Measurements from ENCODE around the gene PLPPR1.

PLPPR1 gene

DNA sequence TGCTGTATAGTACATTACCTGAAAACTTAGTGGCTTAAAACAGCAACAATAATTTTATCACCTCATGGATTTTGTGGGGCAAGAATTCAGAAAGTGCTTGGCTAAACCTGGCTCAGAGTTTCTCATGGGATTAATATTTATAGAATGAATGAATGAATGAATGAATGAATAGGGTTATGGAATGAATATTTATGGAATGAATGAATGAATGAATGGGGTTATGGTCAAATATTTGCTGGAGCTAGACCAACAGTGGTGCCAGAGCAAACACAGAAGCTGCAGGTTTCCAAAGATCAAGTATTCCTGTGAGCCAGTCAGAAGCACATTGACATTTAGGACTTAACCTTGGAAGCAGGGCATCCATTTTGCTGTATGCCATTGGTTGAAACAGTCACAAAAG, 35.7 kb downstream of the PLPPR1 start:
- H3K4me1 ChIP-seq = no peaks in the 10 kb centered on the region
- no peaks in the 10 kb centered on the region for H3K36me3 ChIP-seq
- H3K27ac ChIP-seq = no peak overlapping the region
- no peaks in the 10 kb centered on the region for H4K20me1 ChIP-seq
- H3K4me3 ChIP-seq = no peak overlapping the region
- no peaks in the 10 kb centered on the region for H3K9me3 ChIP-seq (replicated peaks in 1 of 11)
- no peaks in the 10 kb centered on the region for H3K27me3 ChIP-seq
- TF ChIP-seq Cebpa-rat (IDR thresholded peaks at IDR 0.05) = no peak
- no peak overlapping the region for H3K4me2 ChIP-seq
- H3K9ac ChIP-seq = no peak overlapping the region

DNA sequence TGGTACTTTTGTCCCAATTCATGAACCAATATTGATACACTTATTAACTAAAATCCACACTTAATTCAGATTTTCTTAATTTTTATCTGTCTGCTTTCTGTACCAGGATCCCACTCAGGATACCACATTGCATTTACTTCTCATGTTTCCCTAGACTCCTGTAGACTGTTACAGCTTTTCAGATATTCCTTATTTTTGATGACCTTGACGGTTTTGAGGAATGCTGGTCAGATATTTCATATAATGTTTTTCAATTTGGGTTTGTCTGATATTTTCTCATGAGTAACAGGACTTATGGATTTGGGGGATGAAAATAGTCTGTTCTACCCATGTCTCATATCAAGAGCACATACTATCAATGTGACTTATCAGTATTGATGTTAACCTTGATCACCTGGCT, 37.4 kb downstream of the PLPPR1 start:
- no peak for TF ChIP-seq Cebpa-rat (IDR thresholded peaks at IDR 0.05)
- H3K4me2 ChIP-seq = no peak overlapping the region

DNA sequence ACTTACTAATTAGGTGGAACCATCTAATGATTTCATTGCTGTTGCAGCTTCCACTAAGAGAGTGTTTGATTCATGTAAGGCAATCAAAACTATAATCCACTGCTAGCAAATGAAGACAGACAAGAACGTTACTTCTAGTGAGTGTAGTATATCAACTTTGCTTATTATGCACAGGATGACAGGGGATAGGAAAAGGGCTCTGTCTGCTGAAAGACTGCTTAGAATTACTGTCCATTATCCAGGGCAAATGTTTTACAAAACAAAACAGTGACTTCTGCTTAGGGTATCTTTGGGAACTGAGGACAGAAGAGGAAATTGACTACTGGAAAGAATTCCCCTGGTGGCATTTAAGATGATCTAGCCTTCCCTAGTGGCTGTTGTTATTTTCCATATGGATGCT, 40.2 kb downstream of the PLPPR1 start:
- TF ChIP-seq Cebpa-rat (IDR thresholded peaks at IDR 0.05) = no peak
- no peaks in the 10 kb centered on the region for H4K20me1 ChIP-seq

More for the DNA sequence above, 37.4 kb downstream of the PLPPR1 start:
- H3K27ac ChIP-seq = no peak overlapping the region
- no peaks in the 10 kb centered on the region for H3K9me3 ChIP-seq (replicated peaks in 1 of 11)
- no peaks in the 10 kb centered on the region for H3K36me3 ChIP-seq
- H3K27me3 ChIP-seq = no peaks in the 10 kb centered on the region
- H3K4me1 ChIP-seq = no peaks in the 10 kb centered on the region
- H3K9ac ChIP-seq = no peak overlapping the region
- no peak overlapping the region for H3K4me3 ChIP-seq
- H4K20me1 ChIP-seq = no peaks in the 10 kb centered on the region

DNA sequence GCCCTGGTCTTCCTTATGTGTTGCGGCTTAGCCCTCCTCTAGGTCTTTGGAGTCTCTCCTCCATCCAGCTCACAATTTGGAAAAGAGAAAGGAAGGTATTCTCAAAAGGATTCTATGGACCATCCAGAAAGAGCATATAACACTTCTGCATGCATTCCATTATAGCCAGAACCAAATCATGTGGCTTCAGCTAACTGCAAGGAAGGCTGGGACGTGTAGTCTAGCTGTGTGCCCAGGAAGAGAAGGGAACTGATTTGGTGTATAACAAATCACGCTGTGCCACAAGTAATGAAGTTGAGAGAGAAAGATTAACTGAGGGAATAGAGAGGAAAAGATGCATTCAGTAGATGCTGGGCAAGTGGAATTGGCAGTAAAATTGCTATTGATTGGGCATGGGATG, 43.7 kb downstream of the PLPPR1 start:
- H3K4me3 ChIP-seq = no peak overlapping the region
- no peak overlapping the region for H3K27ac ChIP-seq
- no peak overlapping the region for H3K9ac ChIP-seq
- H3K4me2 ChIP-seq = no peak overlapping the region
- H3K9me3 ChIP-seq (replicated peaks in 1 of 11) = no peaks in the 10 kb centered on the region
- H3K4me1 ChIP-seq = no peaks in the 10 kb centered on the region
- no peak for TF ChIP-seq Cebpa-rat (IDR thresholded peaks at IDR 0.05)
- no peaks in the 10 kb centered on the region for H3K36me3 ChIP-seq
- no peaks in the 10 kb centered on the region for H4K20me1 ChIP-seq
- no peaks in the 10 kb centered on the region for H3K27me3 ChIP-seq

More for the DNA sequence above, 40.2 kb downstream of the PLPPR1 start:
- H3K4me3 ChIP-seq = no peak overlapping the region
- no peak overlapping the region for H3K27ac ChIP-seq
- H3K9me3 ChIP-seq (replicated peaks in 1 of 11) = no peaks in the 10 kb centered on the region
- no peaks in the 10 kb centered on the region for H3K36me3 ChIP-seq
- no peak overlapping the region for H3K4me2 ChIP-seq
- H3K9ac ChIP-seq = no peak overlapping the region
- no peaks in the 10 kb centered on the region for H3K4me1 ChIP-seq
- H3K27me3 ChIP-seq = no peaks in the 10 kb centered on the region

DNA sequence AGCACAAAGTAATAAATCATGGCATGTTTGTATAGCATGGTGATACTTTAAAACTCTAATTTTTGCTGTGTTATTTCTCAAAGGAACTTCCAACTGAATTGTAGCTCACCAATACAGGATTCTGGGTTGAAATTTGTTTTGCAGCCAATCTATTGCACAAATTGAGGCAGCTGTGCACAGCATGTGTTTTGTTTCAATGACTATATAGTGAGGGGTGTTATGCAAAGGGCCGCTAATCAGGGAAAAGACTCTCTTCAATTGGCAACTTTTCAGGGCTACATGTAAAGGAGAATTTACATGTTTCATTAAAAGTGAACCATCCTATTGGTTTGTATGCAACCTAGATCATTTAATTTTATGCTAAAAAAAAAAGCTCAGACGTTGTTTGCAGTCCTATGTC, 44.6 kb downstream of the PLPPR1 start:
- Histone ChIP-seq H3K9ac (no peak overlapping the region), H3K27me3 (no peaks in the 10 kb centered on the region), H3K4me2 (no peak overlapping the region), H3K4me1 (no peaks in the 10 kb centered on the region), H3K27ac (no peak overlapping the region), H3K9me3 (replicated peaks in 1 of 11) (no peaks in the 10 kb centered on the region), H3K4me3 (no peak overlapping the region), H3K36me3 (no peaks in the 10 kb centered on the region), H4K20me1 (no peaks in the 10 kb centered on the region)
- TF ChIP-seq Cebpa-rat (IDR thresholded peaks at IDR 0.05) = no peak

DNA sequence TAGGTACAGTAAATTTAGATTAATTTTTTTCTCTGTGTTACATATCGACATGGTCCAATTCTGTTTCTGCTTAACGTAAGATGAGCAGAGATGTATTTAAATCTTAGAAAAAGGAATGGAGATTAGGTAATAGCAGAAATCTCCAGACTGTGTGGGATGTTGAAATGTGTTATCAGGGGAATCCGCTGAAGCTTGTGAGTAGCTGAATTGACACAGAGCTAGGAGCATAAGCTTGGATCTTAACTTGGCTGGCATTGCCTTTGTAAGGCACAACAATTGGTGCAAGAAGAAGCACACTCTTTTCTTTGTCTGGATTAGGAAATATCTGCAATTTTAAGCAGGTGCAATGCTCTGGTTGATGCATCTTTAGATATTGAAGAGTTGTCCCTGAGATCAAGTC, 53.1 kb downstream of the PLPPR1 start:
- no peaks in the 10 kb centered on the region for H4K20me1 ChIP-seq
- H3K9me3 ChIP-seq (replicated peaks in 1 of 11) = no peaks in the 10 kb centered on the region
- no peaks in the 10 kb centered on the region; a peak in 1 of 20 replicates for H3K4me1 ChIP-seq
- H3K27me3 ChIP-seq = no peaks in the 10 kb centered on the region
- no peak overlapping the region for H3K4me3 ChIP-seq
- no peaks in the 10 kb centered on the region for H3K36me3 ChIP-seq
- H3K4me2 ChIP-seq = no peak overlapping the region
- no peak overlapping the region for H3K9ac ChIP-seq
- TF ChIP-seq Cebpa-rat (IDR thresholded peaks at IDR 0.05) = no peak
- no peak overlapping the region for H3K27ac ChIP-seq

DNA sequence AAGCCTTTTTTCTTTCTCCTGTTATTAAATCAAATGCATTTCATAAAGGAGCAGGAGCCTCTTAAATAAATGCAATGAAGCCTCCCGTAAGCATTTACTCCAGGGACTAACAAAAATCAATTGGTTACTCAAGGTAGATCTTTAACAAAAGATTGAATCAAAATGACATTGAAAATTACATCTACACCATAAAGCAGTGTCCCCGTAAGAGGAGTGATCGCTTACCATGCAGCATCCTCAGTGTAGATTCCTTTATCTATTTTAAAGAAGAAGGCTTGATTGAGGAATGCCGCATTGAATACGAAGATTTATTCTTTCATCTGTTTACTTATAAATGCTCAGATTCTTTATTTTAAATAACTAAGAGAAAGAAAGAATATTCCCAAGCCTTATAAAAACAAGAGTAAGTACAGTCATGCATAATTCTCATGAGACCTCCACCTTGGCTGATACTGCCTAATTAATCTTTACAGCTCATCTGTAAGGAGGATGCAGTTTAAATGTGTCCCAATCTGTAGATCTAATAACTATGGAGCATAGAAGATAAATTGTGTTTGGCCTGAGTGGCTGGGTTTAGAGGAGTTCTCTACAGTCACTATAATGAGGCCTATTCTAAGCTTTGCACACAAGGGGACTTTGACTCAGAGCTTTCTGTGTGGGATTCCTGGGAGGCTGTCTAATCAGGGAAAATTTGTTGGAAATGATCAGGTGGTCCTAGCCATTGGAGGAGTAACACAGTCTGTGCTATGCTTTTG, 55.1 kb downstream of the PLPPR1 start:
- H3K27ac ChIP-seq = no peak overlapping the region
- no peak overlapping the region for H3K4me3 ChIP-seq
- no peak for TF ChIP-seq Cebpa-rat (IDR thresholded peaks at IDR 0.05)
- H3K9me3 ChIP-seq (replicated peaks in 1 of 11) = no peaks in the 10 kb centered on the region
- H3K9ac ChIP-seq = no peak overlapping the region
- no peaks in the 10 kb centered on the region for H3K27me3 ChIP-seq
- no peaks in the 10 kb centered on the region for H3K36me3 ChIP-seq
- H3K4me2 ChIP-seq = no peak overlapping the region
- H4K20me1 ChIP-seq = no peaks in the 10 kb centered on the region
- H3K4me1 ChIP-seq = peaks cover 0 to 12% (median 0%) of the 10 kb centered on the region in 10 experiments; a peak in 7 of 20 replicates

DNA sequence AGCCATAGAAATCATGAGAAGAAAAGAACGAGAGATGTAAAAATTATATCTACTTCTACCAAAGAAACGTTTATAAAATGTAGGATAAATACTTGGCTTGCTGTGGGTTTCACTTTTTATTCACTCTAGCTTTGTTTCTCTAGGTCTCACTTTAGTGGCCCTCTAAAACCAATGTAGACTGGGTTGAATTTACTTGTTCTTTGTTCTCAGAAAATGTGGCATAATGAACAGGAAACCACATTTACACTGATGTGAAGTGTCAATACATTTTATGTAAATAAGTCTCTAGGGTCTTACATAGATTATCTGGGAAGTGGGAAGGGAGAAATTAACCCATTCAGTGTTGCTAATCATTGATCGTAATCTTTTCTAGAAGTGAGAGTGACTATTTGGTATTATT, 58.9 kb downstream of the PLPPR1 start:
- no peak overlapping the region for H3K4me3 ChIP-seq
- no peak overlapping the region for H3K27ac ChIP-seq

DNA sequence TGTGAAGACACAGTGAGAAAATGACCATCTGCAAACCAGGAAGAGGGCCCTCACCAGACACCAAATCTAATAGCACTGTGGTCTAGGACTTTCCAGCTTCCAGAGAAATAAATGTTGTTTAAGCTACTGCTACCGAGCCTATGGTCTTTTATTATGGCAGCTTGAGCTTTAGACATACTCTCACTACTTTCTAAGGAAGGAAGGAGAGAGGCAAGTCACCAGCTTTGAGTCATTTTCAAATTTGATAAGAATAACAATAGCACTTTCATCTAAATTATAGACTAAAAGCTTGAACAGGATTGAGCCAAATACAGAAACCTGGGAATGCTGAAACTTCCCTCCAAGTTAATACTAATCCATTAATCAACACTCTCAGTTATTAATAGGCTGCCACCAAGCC, 64.4 kb downstream of the PLPPR1 start:
- Histone ChIP-seq H4K20me1 (no peaks in the 10 kb centered on the region), H3K36me3 (no peaks in the 10 kb centered on the region)

More for the DNA sequence above, 58.9 kb downstream of the PLPPR1 start:
- Histone ChIP-seq H3K9me3 (replicated peaks in 1 of 11) (no peaks in the 10 kb centered on the region), H3K27me3 (no peaks in the 10 kb centered on the region), H4K20me1 (no peaks in the 10 kb centered on the region), H3K4me2 (peak overlapping the region in 1 of 11 experiments; percentile 22; a peak in 2 of 22 replicates), H3K4me1 (peaks cover 0 to 12% (median 0%) of the 10 kb centered on the region in 10 experiments; a peak in 7 of 20 replicates), H3K36me3 (no peaks in the 10 kb centered on the region), H3K9ac (no peak overlapping the region)
- no peak for TF ChIP-seq Cebpa-rat (IDR thresholded peaks at IDR 0.05)

DNA sequence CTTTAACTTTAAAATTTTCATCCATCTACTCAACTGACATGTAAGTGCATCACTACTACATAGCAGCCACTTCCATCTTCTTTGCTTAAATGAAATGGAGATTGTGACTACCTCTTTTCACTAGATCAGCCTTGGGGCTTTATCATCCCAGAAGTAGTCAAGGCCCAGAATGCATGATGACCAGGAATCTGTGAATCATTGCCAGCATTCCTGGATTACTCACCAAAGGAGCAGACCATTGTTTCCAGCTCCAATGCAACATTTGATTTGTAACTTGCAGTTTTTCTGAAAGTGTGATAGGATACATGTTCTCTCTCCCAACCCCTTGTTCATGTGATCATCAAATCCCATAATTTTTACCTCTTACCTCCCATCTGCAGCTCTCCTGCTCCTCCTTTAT, 65.1 kb downstream of the PLPPR1 start:
- no peak for TF ChIP-seq Cebpa-rat (IDR thresholded peaks at IDR 0.05)
- no peak overlapping the region for H3K9ac ChIP-seq
- no peaks in the 10 kb centered on the region for H4K20me1 ChIP-seq
- H3K27me3 ChIP-seq = no peaks in the 10 kb centered on the region
- no peak overlapping the region for H3K27ac ChIP-seq
- no peak overlapping the region for H3K4me3 ChIP-seq
- no peaks in the 10 kb centered on the region for H3K36me3 ChIP-seq
- H3K4me2 ChIP-seq = no peak overlapping the region
- H3K9me3 ChIP-seq (replicated peaks in 1 of 11) = no peaks in the 10 kb centered on the region
- H3K4me1 ChIP-seq = no peaks in the 10 kb centered on the region

More for the DNA sequence above, 64.4 kb downstream of the PLPPR1 start:
- no peak overlapping the region for H3K4me2 ChIP-seq
- TF ChIP-seq Cebpa-rat (IDR thresholded peaks at IDR 0.05) = no peak
- peaks cover 0 to under 1% (median 0%) of the 10 kb centered on the region in 10 experiments; a peak in 1 of 20 replicates for H3K4me1 ChIP-seq
- H3K4me3 ChIP-seq = no peak overlapping the region
- no peaks in the 10 kb centered on the region for H3K9me3 ChIP-seq (replicated peaks in 1 of 11)
- no peaks in the 10 kb centered on the region for H3K27me3 ChIP-seq
- no peak overlapping the region for H3K27ac ChIP-seq
- H3K9ac ChIP-seq = no peak overlapping the region

Data from BLaER1 treated with 17β-estradiol and CSF1 and Interleukin-3, amounts not matched to agents 10 nM and 100 nM (cell line).